ENCODE results near the gene RSPH9. TPM values are rescaled to one million over a fixed set of nuclear protein-coding genes. Genes with fewer than 3 reads are reported as not detected.
"Not testable (repeated sequence)": the region's sequence is repeated elsewhere in the genome, so short reads cannot be mapped to it uniquely, and the experiment has no call there.

The RSPH9 gene
- total and polyA plus RNA-seq, 5 donors from 2014 or later, result 0.15 to 1.4 (median 0.91) TPM

GRCh38 chr6:43629505-43630300 lies 15.1 kb upstream of the RSPH9 start:
- H3K36me3 ChIP-seq (ENCODE audit: control insufficient read depth, insufficient read depth, low read length), result peaks cover 17% of the 10 kb centered on the region
- ATAC-seq (ENCODE audit: low read depth in 2 of 2), result peak; percentile 49 to 65
- H3K4me1 ChIP-seq (ENCODE audit: control insufficient read depth, insufficient read depth, low read length, poor library complexity, severe bottlenecking), result peaks cover 27% of the 10 kb centered on the region
- Mint-ChIP-seq H3K27ac (peak overlapping the region; percentile 84 to 98 (median 98)), H3K4me3 (peak overlapping the region; percentile 99 to 100 (median 100)), H3K9me3 (no peaks in the 10 kb centered on the region), H3K27me3 (no peaks in the 10 kb centered on the region), H3K4me1 (peaks cover 15 to 45% (median 29%) of the 10 kb centered on the region in 4 donors), H3K36me3 (peaks cover 7% of the 10 kb centered on the region)
- peak overlapping the region; percentile 83 for H3K4me3 ChIP-seq (ENCODE audit: low read depth, low read length)
- DNase-seq, result peak; percentile 77 to 93 (median 84)
- peak overlapping the region; percentile 87 for H3K27ac ChIP-seq (ENCODE audit: insufficient read depth, low read length, poor library complexity, severe bottlenecking)
- no peaks in the 10 kb centered on the region for H3K9me3 ChIP-seq (ENCODE audit: control insufficient read depth in 2 of 2, low read length in 2 of 2)
- no peaks in the 10 kb centered on the region for H3K27me3 ChIP-seq (ENCODE audit: control insufficient read depth, insufficient read depth, low read length)

DNA sequence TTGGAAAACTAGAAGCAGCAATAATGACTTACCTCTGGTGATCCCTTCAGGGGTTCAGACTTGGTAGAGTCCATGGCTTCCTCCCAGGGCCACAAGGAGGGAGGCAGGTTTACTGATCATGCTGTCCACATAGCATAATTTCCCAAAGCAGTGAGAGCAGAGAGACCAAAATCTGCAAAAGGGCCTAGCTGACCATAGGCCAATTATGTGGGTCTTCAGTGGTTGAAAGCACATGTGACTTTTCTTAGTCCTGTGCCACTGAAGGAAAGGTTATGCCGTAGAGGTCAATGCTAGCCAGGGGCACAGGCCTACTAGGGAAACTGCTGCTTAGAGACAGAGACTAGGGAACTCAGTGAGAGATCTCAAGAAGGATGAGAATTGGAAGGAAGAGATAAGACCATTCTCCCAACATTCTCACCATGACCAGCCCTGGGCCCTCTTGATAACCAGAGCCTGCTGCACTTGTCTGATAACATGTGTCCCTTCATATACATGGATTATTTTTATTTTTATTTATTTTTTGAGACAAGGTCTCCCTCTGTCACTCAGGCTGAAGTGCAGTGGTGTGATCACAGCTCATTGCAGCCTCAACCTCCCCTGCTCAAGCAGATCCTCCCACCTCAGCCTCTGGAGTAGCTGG lies 13.7 kb upstream of the RSPH9 start:
- Mint-ChIP-seq H3K36me3 (no peaks in the 10 kb centered on the region), H3K4me3 (peak overlapping the region in 3 of 4 donors; percentile 63 to 88 (median 73)), H3K9me3 (no peaks in the 10 kb centered on the region), H3K27me3 (no peaks in the 10 kb centered on the region), H3K4me1 (peaks cover 25 to 56% (median 41%) of the 10 kb centered on the region in 4 donors), H3K27ac (peak overlapping the region in 1 of 3 donors; percentile 71)
- Histone ChIP-seq H3K9me3 (ENCODE audit: control insufficient read depth in 2 of 2, low read length in 2 of 2) (no peaks in the 10 kb centered on the region), H3K4me3 (ENCODE audit: low read depth, low read length) (no peak overlapping the region), H3K36me3 (ENCODE audit: control insufficient read depth, insufficient read depth, low read length) (peaks cover 4% of the 10 kb centered on the region), H3K27ac (ENCODE audit: insufficient read depth, low read length, poor library complexity, severe bottlenecking) (no peak overlapping the region), H3K4me1 (ENCODE audit: control insufficient read depth, insufficient read depth, low read length, poor library complexity, severe bottlenecking) (peaks cover 37% of the 10 kb centered on the region), H3K27me3 (ENCODE audit: control insufficient read depth, insufficient read depth, low read length) (no peaks in the 10 kb centered on the region)
- ATAC-seq (ENCODE audit: low read depth in 2 of 2), result no peak
- DNase-seq, result no peak

- H3K27ac ChIP-seq (ENCODE audit: insufficient read depth, low read length, poor library complexity, severe bottlenecking); ATAC-seq (ENCODE audit: low read depth in 2 of 2); H3K27ac Mint-ChIP-seq; DNase-seq; H3K27me3 Mint-ChIP-seq; H3K9me3 ChIP-seq (ENCODE audit: control insufficient read depth in 2 of 2, low read length in 2 of 2); H3K9me3 Mint-ChIP-seq; H3K36me3 Mint-ChIP-seq; H3K4me3 Mint-ChIP-seq; H3K27me3 ChIP-seq (ENCODE audit: control insufficient read depth, insufficient read depth, low read length); H3K36me3 ChIP-seq (ENCODE audit: control insufficient read depth, insufficient read depth, low read length); H3K4me3 ChIP-seq (ENCODE audit: low read depth, low read length): not testable (repeated sequence)
- peaks cover 46% of the 10 kb centered on the region for H3K4me1 ChIP-seq (ENCODE audit: control insufficient read depth, insufficient read depth, low read length, poor library complexity, severe bottlenecking)
- peaks cover 20 to 57% (median 35%) of the 10 kb centered on the region in 4 donors for H3K4me1 Mint-ChIP-seq
Observed at GRCh38 chr6:43633002-43633401, 11.8 kb upstream of the RSPH9 start.

DNA sequence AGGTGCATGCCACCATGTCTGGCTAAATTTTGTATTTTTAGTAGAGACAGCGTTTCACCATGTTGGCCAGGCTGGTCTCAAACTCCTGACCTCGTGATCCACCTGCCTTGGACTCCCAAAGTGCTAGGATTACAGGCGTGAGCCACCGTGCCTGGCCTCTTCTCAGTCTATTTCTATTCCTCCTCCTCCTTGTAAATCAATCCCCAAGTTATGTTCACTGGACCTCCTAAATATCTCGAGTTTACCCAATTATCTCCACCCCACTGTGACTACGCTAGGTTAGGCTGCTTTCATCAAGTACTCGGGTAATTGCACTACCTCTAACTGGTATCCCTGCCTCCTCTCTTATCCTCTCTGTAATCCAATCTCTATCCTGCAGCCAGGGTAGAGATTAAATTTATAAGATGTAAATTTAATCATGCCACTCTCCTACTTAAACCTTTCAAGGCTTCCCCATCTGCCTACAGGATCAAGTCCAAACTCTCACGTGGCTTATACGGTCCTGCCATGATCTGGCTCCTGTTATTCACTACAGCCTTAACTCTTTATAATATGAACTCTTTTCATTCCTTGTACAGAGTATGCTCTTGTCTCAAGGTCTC lies 10.0 kb upstream of the RSPH9 start:
- Mint-ChIP-seq H3K27ac (peak overlapping the region; percentile 93 to 98 (median 97)), H3K4me1 (peaks cover 20 to 62% (median 37%) of the 10 kb centered on the region in 4 donors), H3K9me3 (no peaks in the 10 kb centered on the region), H3K27me3 (no peaks in the 10 kb centered on the region), H3K36me3 (peaks cover 6% of the 10 kb centered on the region), H3K4me3 (peak overlapping the region; percentile 98 to 100 (median 98))
- DNase-seq, result no peak
- Histone ChIP-seq H3K27me3 (ENCODE audit: control insufficient read depth, insufficient read depth, low read length) (no peaks in the 10 kb centered on the region), H3K4me3 (ENCODE audit: low read depth, low read length) (peak overlapping the region; percentile 92), H3K4me1 (ENCODE audit: control insufficient read depth, insufficient read depth, low read length, poor library complexity, severe bottlenecking) (peaks cover 53% of the 10 kb centered on the region), H3K9me3 (ENCODE audit: control insufficient read depth in 2 of 2, low read length in 2 of 2) (no peaks in the 10 kb centered on the region), H3K36me3 (ENCODE audit: control insufficient read depth, insufficient read depth, low read length) (peaks cover 9% of the 10 kb centered on the region), H3K27ac (ENCODE audit: insufficient read depth, low read length, poor library complexity, severe bottlenecking) (peak overlapping the region; percentile 78)
- no peak for ATAC-seq (ENCODE audit: low read depth in 2 of 2)

DNA sequence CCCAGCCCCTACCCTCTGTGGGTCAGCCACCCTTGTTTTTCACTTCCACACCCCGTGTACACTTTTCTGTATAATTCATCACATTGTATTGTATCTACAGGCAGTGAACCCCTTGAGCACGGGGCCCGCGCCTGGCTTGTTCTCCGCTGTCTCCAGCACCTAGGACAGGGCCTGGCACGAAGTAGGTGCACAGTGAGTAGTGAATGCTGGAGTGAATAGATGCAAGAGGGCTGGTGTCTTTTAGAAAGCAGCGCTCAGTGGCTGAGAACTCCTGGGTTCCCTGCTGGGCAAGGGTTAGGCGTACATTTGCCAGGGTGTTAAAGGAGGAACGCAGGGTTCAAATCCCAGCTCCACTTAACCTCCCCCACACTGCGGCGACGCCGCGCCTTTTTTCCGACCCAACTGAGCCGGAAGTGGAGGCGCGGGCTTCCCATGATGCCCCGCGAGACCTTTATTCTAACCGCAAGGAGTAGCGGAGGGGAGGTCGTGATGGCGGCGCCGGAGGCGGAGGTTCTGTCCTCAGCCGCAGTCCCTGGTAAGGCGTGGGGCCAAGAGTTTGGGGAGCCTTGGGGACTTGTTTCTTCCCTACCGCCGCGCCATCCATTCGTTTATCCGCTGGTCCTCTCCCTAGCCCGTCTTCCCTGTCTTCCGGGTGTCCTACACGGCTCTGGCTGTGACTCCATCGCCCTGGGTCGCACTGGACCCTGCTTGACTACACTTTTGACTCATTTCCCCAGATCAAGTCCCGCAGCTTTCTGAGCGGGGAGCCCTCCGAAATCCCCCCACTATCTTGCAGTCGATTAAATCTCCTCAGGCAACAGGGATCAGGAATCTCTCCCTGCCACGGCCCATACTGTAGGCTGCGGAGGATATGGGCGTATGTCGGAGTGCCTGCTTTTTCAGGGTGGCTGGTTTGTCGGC lies 9.2 kb upstream of the RSPH9 start, which contains the start of gene MAD2L1BP:
TSS of gene MAD2L1BP (plus strand) at position 454 of the 921 bp plus-strand sequence. CDS start at position 490, 36 bp downstream.
- Mint-ChIP-seq H3K27ac (peak within 1 kb of the TSS; percentile 93 to 98 (median 97)), H3K4me1 (peaks cover 18 to 66% (median 36%) of the 10 kb centered on the region in 4 donors), H3K27me3 (no peaks in the 10 kb centered on the region), H3K36me3 (peaks cover 14% of the 10 kb centered on the region), H3K9me3 (no peaks in the 10 kb centered on the region), H3K4me3 (peak within 1 kb of the TSS; percentile 98 to 100 (median 98))
- peak within 1 kb of the TSS; percentile 78 for H3K27ac ChIP-seq (ENCODE audit: insufficient read depth, low read length, poor library complexity, severe bottlenecking)
- peaks cover 18% of the 10 kb centered on the region for H3K36me3 ChIP-seq (ENCODE audit: control insufficient read depth, insufficient read depth, low read length)
- DNase-seq (peak; percentile 78 to 91 (median 89)), ATAC-seq (ENCODE audit: low read depth in 2 of 2) (peak; percentile 87 to 88)
- H3K27me3 ChIP-seq (ENCODE audit: control insufficient read depth, insufficient read depth, low read length), result no peaks in the 10 kb centered on the region
- no peaks in the 10 kb centered on the region for H3K9me3 ChIP-seq (ENCODE audit: control insufficient read depth in 2 of 2, low read length in 2 of 2)
- H3K4me3 ChIP-seq (ENCODE audit: low read depth, low read length), result peak within 1 kb of the TSS; percentile 92
- peaks cover 47% of the 10 kb centered on the region for H3K4me1 ChIP-seq (ENCODE audit: control insufficient read depth, insufficient read depth, low read length, poor library complexity, severe bottlenecking)

GRCh38 chr6:43636308-43636659 lies 8.6 kb upstream of the RSPH9 start:
- Mint-ChIP-seq H3K4me3 (peak overlapping the region; percentile 98 to 100 (median 98)), H3K27ac (peak overlapping the region; percentile 93 to 98 (median 97)), H3K36me3 (peaks cover 15% of the 10 kb centered on the region), H3K4me1 (peaks cover 18 to 63% (median 37%) of the 10 kb centered on the region in 4 donors), H3K9me3 (no peaks in the 10 kb centered on the region), H3K27me3 (no peaks in the 10 kb centered on the region)
- peaks cover 47% of the 10 kb centered on the region for H3K4me1 ChIP-seq (ENCODE audit: control insufficient read depth, insufficient read depth, low read length, poor library complexity, severe bottlenecking)
- H3K27me3 ChIP-seq (ENCODE audit: control insufficient read depth, insufficient read depth, low read length), result no peaks in the 10 kb centered on the region
- peak in 2 of 3 donors; percentile 14 to 61 for DNase-seq
- peak; percentile 13 to 19 for ATAC-seq (ENCODE audit: low read depth in 2 of 2)
- H3K9me3 ChIP-seq (ENCODE audit: control insufficient read depth in 2 of 2, low read length in 2 of 2), result no peaks in the 10 kb centered on the region
- peak overlapping the region; percentile 78 for H3K27ac ChIP-seq (ENCODE audit: insufficient read depth, low read length, poor library complexity, severe bottlenecking)
- H3K36me3 ChIP-seq (ENCODE audit: control insufficient read depth, insufficient read depth, low read length), result peaks cover 23% of the 10 kb centered on the region
- H3K4me3 ChIP-seq (ENCODE audit: low read depth, low read length), result peak overlapping the region; percentile 92

Measured in CD4-positive, CD25-positive, alpha-beta regulatory T cell (primary cell).